Right ventricle myocardium superior (tissue), 1 donor: ENCODE results near the gene SLC25A12. TPM values are rescaled to one million over a fixed set of nuclear protein-coding genes. Genes with fewer than 3 reads are reported as not detected.
"Not testable (repeated sequence)": the region's sequence is repeated elsewhere in the genome, so short reads cannot be mapped to it uniquely, and the experiment has no call there.

Source experiments
- ATAC-seq: fragments of 200-7000 bp; cut with Tn5 transposase; one replicate; pipeline ENCODE4 v1.9.1; 2020; ENCODE audit warnings: mild to moderate bottlenecking; ENCODE audit not compliant: poor library complexity
- DNase-seq: peaks from one replicate; pipeline ENCODE4 v3.0.0-alpha.2; 2020
- intact Hi-C: fragments of 100-400 bp; cut with DNase I; formaldehyde crosslinking; loops from one replicate; pipeline ENCODE4 v1.11.2; 2022
- total RNA-seq: library from RNA; stranded (reverse); fragmentation: NEBNext Ultra II Directional; extraction: Animal tissue kit (Norgen Biotek cat#: 25700); gene quantifications from one replicate; pipeline ENCODE4 v1.2.1, GENCODE V29; 2021
- donor health status: DM: no; HTN: yes; CAD: no; lungs with severe emphysema.

Gene SLC25A12
- total RNA-seq, 1 donor from 2014 or later, result 107 TPM

- no peak for DNase-seq
- ATAC-seq, result no peak
- intact Hi-C loops, result no loop called here
Measured at GRCh38 chr2:171803757-171804156, 90.3 kb downstream of the SLC25A12 start.

- DNase-seq (no peak), ATAC-seq (no peak)
- intact Hi-C loops, result no loop called here
Measured at GRCh38 chr2:171800639-171801038, 93.4 kb downstream of the SLC25A12 start.

- no peak for ATAC-seq
- no peak for DNase-seq
- intact Hi-C loops, result no loop called here
Measured at GRCh38 chr2:171798156-171798820, 95.8 kb downstream of the SLC25A12 start.

GRCh38 chr2:171794918-171795317, 99.1 kb downstream of the SLC25A12 start:
- intact Hi-C loops, result no loop called here
- ATAC-seq, result no peak
- DNase-seq, result no peak

GRCh38 chr2:171793691-171794678, 100.1 kb downstream of the SLC25A12 start:
- ATAC-seq (no peak), DNase-seq (no peak)
- intact Hi-C loops, result no loop called here

GRCh38 chr2:171792886-171793580, 101.0 kb downstream of the SLC25A12 start:
- DNase-seq (no peak), ATAC-seq (no peak)
- intact Hi-C loops, result no loop called here

- ATAC-seq (no peak), DNase-seq (no peak)
- intact Hi-C loops, result no loop called here
Measured at GRCh38 chr2:171792157-171792556, 101.9 kb downstream of the SLC25A12 start.

- DNase-seq, result no peak
- no peak for ATAC-seq
- intact Hi-C loops, result no loop called here
Measured at GRCh38 chr2:171791361-171791760, 102.7 kb downstream of the SLC25A12 start.

GRCh38 chr2:171789956-171790355, 104.1 kb downstream of the SLC25A12 start:
- ATAC-seq, result no peak
- intact Hi-C loops, result no loop called here

GRCh38 chr2:171788316-171788993, 105.6 kb downstream of the SLC25A12 start:
- ATAC-seq (no peak), DNase-seq (no peak)
- intact Hi-C loops, result no loop called here

More at GRCh38 chr2:171789956-171790355, 104.1 kb downstream of the SLC25A12 start:
- no peak for DNase-seq

- DNase-seq (no peak), ATAC-seq (no peak)
- intact Hi-C loops, result no loop called here
Measured at GRCh38 chr2:171787333-171788072, 106.5 kb downstream of the SLC25A12 start.

- no peak for ATAC-seq
- no peak for DNase-seq
- intact Hi-C loops, result no loop called here
Measured at GRCh38 chr2:171785450-171785849, 108.6 kb downstream of the SLC25A12 start.

- ATAC-seq (no peak), DNase-seq (no peak)
- intact Hi-C loops, result no loop called here
Measured at GRCh38 chr2:171778515-171778914, 115.5 kb downstream of the SLC25A12 start.

GRCh38 chr2:171774581-171774980, 119.5 kb downstream of the SLC25A12 start:
- intact Hi-C loops, DNase-seq, ATAC-seq: not testable (repeated sequence)

- intact Hi-C loops, result no loop called here
- ATAC-seq (no peak), DNase-seq (no peak)
Measured at GRCh38 chr2:171772373-171772772, 121.7 kb downstream of the SLC25A12 start.

- intact Hi-C loops, result no loop called here
- no peak for ATAC-seq
Measured at GRCh38 chr2:171771463-171771862, 122.6 kb downstream of the SLC25A12 start.

GRCh38 chr2:171763602-171764001, 130.4 kb downstream of the SLC25A12 start:
- ATAC-seq (no peak), DNase-seq (no peak)
- intact Hi-C loops, result no loop called here

More at GRCh38 chr2:171771463-171771862, 122.6 kb downstream of the SLC25A12 start:
- DNase-seq, result no peak
